ENCODE results near the gene WDR27.
A peak's percentile ranks its signal among the peaks of the same experiment; 100 is the strongest.

The WDR27 gene

DNA sequence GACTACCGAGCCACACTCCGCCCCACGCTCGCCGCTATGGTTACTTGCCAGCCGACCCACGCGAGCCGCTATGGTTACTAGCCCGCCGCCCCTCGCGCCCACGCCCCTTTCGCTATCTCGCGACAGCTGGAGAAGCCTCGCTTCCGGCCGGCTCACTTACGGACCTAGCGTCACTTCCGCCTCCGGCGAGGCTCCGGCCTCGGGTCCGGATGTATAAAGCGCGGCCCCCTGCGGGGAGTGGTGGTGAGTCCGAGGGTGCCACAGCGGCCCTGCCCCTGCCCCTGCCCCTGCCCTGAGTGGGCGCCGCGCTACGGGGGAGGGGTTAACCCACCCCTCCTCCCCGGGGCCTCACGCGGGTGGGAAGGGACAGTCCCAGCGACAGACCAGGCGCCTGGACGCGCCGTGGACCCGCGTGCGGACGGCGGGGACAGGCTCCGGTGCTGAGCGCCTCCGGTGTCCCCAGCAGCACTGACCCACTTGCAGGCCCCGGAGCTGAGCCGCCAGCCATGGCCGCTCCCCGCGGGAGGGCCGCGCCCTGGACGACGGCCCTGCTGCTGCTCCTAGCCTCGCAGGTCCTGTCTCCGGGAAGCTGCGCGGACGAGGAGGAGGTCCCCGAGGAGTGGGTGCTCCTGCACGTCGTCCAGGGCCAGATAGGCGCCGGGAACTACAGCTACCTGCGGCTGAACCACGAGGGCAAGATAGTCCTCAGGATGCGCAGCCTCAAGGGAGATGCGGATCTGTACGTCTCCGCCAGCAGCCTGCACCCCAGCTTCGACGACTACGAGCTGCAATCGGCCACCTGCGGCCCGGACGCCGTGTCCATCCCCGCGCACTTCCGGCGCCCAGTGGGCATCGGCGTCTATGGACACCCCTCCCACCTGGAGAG, at the start of gene WDR27, which contains the start of gene C6orf120:
WDR27 (minus strand) TSS at position 76 of the 886 bp plus-strand sequence. CDS start 13,024 bp downstream, outside the sequence.
C6orf120 (plus strand) TSS at position 173 of the 886 bp plus-strand sequence; CDS start at position 507, 334 bp downstream.
- DNase-seq (ENCODE audit: low spot score) = peak; percentile 88
- peak; percentile 35 for FAIRE-seq

DNA sequence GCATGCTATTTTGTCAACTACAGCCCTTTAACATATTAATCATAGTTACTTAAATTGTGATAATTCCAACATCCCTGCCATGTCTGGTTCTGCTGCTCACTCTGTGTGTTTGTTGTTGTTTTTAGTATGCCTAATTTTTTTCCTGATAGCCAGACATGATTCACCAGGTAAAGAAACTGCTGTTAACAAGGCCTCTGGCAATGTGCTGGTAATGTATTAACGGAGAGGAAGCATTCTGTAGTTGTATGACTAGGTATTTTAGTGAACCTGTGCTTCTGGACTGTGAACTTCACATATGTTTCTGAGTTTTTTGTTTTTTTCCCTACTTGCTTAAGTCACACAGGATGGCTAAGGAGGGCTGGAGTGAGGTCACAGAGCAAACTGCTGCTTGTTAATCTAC, 44.7 kb upstream of the WDR27 start:
- FAIRE-seq = no peak
- no peak for DNase-seq (ENCODE audit: low spot score)

DNA sequence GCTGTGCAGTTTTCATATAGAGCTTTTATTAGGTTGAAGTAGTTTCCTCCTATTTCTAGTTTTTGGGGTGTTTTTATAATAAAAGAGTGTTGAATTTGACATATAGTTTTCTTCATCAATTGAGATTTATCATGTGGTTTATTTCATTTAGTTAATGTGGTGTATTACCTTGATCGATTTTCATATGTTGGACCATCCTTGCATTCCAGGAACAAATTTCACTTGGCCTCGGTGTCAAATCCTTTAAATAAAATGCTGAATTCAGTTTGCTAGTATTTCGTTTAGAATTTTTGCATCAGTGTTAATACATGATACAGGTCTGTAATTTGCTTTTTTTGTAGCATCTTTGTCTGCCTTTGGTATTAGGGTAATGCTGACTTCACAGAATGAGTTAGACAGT, 43.6 kb upstream of the WDR27 start:
- no peak for DNase-seq (ENCODE audit: low spot score)
- FAIRE-seq = no peak

- DNase-seq (ENCODE audit: low spot score) (no peak), FAIRE-seq (no peak)
Observed at GRCh38 chr6:169741344-169741743, 39.5 kb upstream of the WDR27 start.

GRCh38 chr6:169738976-169739529, 37.2 kb upstream of the WDR27 start:
- no peak for FAIRE-seq
- DNase-seq (ENCODE audit: low spot score) = no peak

DNA sequence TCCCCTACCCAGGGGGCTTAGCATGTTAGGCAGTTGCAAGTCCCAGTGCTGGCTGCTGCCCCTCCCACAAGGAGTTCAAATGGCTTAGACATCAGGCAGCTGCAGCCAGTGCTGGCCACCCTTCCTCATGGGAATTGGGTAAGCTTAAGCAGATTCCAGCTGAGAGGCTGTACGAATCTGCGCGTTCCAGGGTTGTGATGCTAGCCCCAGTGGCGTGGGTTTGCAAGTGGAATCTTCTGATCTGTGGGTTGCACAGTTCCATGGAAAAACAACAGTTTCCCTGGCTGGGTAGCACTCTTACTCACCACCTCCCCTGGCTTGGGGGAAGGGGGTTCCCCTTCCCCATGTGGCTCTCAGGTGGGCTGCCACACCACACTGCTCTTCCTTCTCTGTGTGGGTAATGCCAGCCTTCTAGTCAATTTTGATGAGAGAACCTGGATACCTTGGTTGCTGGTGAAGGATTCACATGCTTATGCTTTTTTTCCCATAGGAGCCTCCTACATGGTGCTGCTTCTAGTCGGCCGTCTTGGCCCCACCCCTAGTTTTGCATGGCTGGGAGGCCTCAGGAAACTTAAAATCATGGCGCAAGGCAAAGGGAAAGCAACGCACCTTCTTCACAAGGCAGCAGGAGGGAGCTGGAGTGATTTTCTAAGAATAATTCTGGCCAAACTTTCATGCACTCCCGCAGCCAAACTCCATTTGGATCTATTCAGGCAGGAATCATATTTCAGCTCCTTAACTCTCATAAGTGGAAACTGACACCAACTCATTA, 36.6 kb upstream of the WDR27 start:
- DNase-seq (ENCODE audit: low spot score) (no peak), FAIRE-seq (no peak)

- no peak for DNase-seq (ENCODE audit: low spot score)
- FAIRE-seq = no peak
Observed at GRCh38 chr6:169729961-169730360, 28.1 kb upstream of the WDR27 start.

DNA sequence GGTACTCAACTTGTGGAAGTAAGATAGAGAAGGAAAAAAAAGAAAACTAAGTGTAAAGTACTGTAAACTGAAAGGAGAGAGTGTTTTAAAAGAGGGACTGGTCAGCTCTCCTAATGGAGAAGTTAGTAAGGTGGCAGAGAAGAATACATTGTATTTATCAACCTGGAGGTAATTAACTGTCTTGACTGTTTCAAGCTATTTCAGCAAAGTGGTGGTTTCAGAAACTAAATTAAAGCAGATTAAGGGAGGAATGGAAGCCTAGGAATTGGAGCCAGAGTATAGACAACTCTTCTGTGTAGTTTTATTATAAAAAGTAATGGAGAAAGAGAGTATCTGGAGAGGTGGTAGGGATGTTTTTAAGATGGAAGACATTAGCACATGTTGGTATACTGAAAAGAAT, 25.1 kb upstream of the WDR27 start:
- no peak for FAIRE-seq

DNA sequence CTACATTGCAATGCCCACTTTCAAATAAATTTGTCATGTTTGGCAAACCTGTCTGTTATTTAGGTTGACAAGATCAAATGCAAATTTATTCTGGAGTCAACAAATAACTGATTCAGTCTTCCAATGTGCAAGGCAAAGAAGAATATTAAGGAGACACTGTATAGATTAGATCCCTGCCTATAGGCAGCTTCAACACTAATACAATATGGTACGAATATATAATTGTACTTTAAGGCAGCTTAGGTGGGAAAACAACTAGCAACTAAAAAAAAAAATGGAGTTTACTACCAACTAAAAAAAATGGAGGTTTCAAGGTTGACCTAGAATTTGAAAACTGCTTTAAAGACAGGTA, 24.2 kb upstream of the WDR27 start:
- FAIRE-seq = no peak
- no peak for DNase-seq (ENCODE audit: low spot score)

More for the DNA sequence above, 25.1 kb upstream of the WDR27 start:
- DNase-seq (ENCODE audit: low spot score) = no peak

GRCh38 chr6:169725125-169726048, 23.6 kb upstream of the WDR27 start:
- FAIRE-seq (no peak), DNase-seq (ENCODE audit: low spot score) (peak; percentile 47)

GRCh38 chr6:169724494-169725124, 22.8 kb upstream of the WDR27 start, which contains the start of gene PHF10:
TSS of gene PHF10 (minus strand) at chr6:169724500. CDS start at chr6:169723931, 569 bp downstream.
- FAIRE-seq (no peak), DNase-seq (ENCODE audit: low spot score) (no peak)

- DNase-seq (ENCODE audit: low spot score) (no peak), FAIRE-seq (no peak)
Observed at GRCh38 chr6:169723991-169724493, 22.2 kb upstream of the WDR27 start.

DNA sequence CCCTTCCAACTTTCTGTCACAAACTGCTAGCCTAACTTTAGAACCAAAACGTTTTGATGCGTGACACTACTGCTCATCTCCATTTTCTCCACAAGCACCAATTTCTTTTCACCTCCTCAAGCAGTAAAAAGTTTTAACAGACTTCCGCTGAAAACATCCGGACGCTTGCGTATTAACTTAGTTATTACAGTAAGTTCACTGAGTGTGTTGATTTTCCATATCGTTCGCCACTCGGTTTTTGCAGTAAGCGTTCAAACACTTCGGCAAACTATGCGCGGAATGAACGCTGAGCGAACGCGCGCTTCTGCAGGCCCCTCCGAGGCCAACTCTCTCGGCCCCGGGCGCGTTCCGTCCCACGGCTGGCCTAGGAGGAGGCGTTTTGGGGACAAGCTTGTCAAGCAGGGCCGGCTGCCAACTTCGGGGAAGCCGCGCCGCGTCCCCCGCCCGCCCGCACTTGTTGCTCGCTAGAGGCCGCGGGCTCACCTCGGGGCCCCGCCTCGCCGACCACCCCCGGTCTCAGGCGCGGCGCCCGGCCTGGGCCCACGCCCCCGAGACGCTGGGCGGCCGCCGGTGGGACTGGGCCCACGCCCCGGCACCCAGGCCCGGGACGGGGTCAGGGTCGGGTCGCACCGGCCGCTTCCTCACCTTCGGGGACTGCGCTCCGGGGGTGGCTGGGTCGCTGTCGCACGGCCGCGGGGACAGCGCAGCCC, 21.5 kb upstream of the WDR27 start:
- FAIRE-seq = no peak
- no peak for DNase-seq (ENCODE audit: low spot score)

DNA sequence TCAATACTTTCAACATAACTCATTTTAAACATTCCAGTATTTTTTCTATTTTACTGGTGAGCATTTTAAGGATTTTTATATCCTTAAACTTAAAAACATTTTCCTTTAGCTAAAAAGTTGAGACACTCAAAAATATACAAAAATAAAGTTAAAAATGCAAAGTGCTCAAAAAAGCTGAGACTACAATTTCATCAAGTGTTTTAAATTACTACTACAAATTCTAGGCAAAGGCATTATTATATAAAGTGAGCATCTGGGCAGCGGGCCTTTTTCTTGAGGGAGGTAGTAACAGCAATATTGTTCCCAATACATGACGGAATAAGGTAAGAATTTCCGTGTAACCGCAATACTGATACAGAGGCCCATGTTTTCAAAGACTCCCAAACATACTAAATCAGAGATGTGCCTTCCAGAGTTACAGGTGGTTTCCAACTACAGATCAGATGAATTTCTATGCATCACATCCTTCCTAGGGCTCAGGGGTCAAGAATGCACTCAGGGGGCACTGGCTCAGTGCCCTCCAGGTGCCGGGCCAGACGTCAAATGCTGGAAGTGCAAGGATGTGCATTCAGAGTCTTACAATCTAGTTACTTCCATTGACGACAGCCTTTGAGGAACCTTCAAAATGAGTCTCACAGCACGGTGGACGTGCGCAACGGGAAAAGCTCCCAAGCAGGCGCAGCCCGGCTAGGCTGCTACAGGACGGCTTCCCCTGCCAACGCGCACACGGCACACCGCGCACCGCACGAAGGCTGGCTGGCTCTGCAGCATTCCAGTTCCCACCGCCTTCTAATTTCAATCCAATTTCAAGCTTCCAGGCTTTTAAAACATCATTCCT, 20.8 kb upstream of the WDR27 start:
- peak; percentile 82 for DNase-seq (ENCODE audit: low spot score)
- peak; percentile 73 for FAIRE-seq

- DNase-seq (ENCODE audit: low spot score) (no peak), FAIRE-seq (no peak)
Observed at GRCh38 chr6:169720207-169720855, 18.5 kb upstream of the WDR27 start.

DNA sequence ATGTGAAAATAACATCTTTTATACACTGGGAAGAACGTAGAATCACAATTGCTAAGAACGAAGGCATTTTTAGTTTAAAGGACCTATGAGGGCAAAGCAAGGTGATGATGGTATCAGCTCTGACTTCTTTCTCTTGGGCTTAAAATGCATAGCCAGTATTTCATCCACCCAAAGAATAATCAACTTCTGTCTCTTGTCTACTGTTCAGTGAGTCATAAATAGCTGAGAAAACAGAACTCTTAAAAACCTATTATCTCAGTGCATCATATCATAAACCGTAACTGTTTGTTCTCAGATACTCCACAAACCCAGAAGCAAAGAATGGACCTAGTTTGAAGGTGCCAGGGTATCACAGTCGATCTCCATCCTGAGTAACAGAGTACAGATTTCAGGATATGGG, 17.3 kb upstream of the WDR27 start:
- DNase-seq (ENCODE audit: low spot score) (no peak), FAIRE-seq (no peak)

- FAIRE-seq = no peak
- no peak for DNase-seq (ENCODE audit: low spot score)
Observed at GRCh38 chr6:169714595-169714994, 12.8 kb upstream of the WDR27 start.

GRCh38 chr6:169714178-169714577, 12.3 kb upstream of the WDR27 start:
- DNase-seq (ENCODE audit: low spot score) (no peak), FAIRE-seq (no peak)
